PC-3 (cell line): Measurements from ENCODE around the gene TAF9B. TPM values are rescaled to one million over a fixed set of nuclear protein-coding genes. Genes with fewer than 3 reads are reported as not detected.
A peak's percentile ranks its signal among the peaks of the same experiment; 100 is the strongest.
"Not testable (repeated sequence)": the region's sequence is repeated elsewhere in the genome, so short reads cannot be mapped to it uniquely, and the experiment has no call there.

Experiments used
- ATAC-seq: fragments of 200-7000 bp; cut with Tn5 transposase; 2 replicates; pipeline ENCODE4 v1.9.1; 2020; ENCODE audit warnings: mild to moderate bottlenecking, moderate library complexity
- BruUV-seq: library from RNA; stranded (reverse); fragments of 400-500 nt; replicated peaks from 2 replicates; lab custom pipeline; 2021; lab: Mats Ljungman, UMichigan
- CTCF ChIA-PET: fragments of 300-600 bp; sonication (Branson Sonifier 250); formaldehyde crosslinking; loops from one replicate; lab custom pipeline; 2022; ENCODE audit warnings: antibody characterized with exemption; lab: Charles Lee
- POLR2A ChIA-PET: fragments of 300-600 bp; sonication (Branson Sonifier 250); formaldehyde crosslinking; loops from one replicate; lab custom pipeline; 2022; ENCODE audit warnings: antibody characterized with exemption; ENCODE audit not compliant: unreplicated experiment; lab: Charles Lee
- DNase-seq: peaks from one replicate; pipeline ENCODE4 v3.0.0-alpha.2; 2015
- H2AFZ ChIP-seq: fragments of 300-600 bp; sonication (generic); 2 replicates; pipeline ENCODE4 v1.6.0; 2016; ENCODE audit warnings: antibody characterized with exemption, low read length
- H3F3A ChIP-seq: fragments of 300-600 bp; sonication (generic); one replicate; pipeline ENCODE4 v1.6.0; 2017; ENCODE audit warnings: antibody characterized with exemption, low read length, control low read depth, mild to moderate bottlenecking; ENCODE audit not compliant: unreplicated experiment
- H3K27ac ChIP-seq: fragments of 300-600 bp; sonication (generic); 2 replicates; pipeline ENCODE4 v1.5.1; 2016; ENCODE audit warnings: mild to moderate bottlenecking, low read length
- H3K27me3 ChIP-seq: fragments of 300-600 bp; sonication (generic); 2 replicates; pipeline ENCODE4 v1.6.1; 2016; ENCODE audit warnings: low read length, mixed read lengths
- H3K36me3 ChIP-seq: fragments of 300-600 bp; sonication (generic); 2 replicates; pipeline ENCODE4 v1.6.1; 2016; ENCODE audit warnings: low read depth, mixed run types, low read length, mixed read lengths
- H3K4me1 ChIP-seq: fragments of 300-600 bp; sonication (generic); 2 replicates; pipeline ENCODE4 v1.5.1; 2016; ENCODE audit warnings: low read length; ENCODE audit not compliant: insufficient read depth
- H3K4me2 ChIP-seq: fragments of 300-600 bp; sonication (generic); 2 replicates; pipeline ENCODE4 v1.6.0; 2016; ENCODE audit warnings: low read length
- H3K4me3 ChIP-seq: fragments of 300-600 bp; sonication (generic); 2 replicates; pipeline ENCODE4 v1.5.1; 2016; ENCODE audit warnings: mild to moderate bottlenecking, low read length, mixed read lengths
- H3K79me2 ChIP-seq: fragments of 300-600 bp; sonication (generic); 2 replicates; pipeline ENCODE4 v1.6.1; 2017; ENCODE audit warnings: low read length, mixed read lengths
- H3K9ac ChIP-seq: fragments of 300-600 bp; sonication (generic); 2 replicates; pipeline ENCODE4 v1.6.0; 2016; ENCODE audit warnings: mild to moderate bottlenecking, low read length
- H3K9me2 ChIP-seq: fragments of 300-600 bp; sonication (generic); replicated peaks from 2 replicates; pipeline ENCODE4 v1.6.1; 2016; ENCODE audit warnings: mixed run types, low read length, mixed read lengths
- H3K9me3 ChIP-seq: fragments of 300-600 bp; sonication (generic); 2 replicates; pipeline ENCODE4 v1.6.1; 2016; ENCODE audit warnings: low read length, mixed read lengths
- H4K20me1 ChIP-seq: fragments of 300-600 bp; sonication (generic); 2 replicates; pipeline ENCODE4 v1.6.1; 2016; ENCODE audit warnings: low read length, mixed read lengths
- EZH2 ChIP-seq: fragments of 300-600 bp; sonication (generic); IDR thresholded peaks from one replicate; pipeline ENCODE4 v1.6.1; 2017; ENCODE audit warnings: antibody characterized with exemption, mild to moderate bottlenecking, low read length; ENCODE audit not compliant: unreplicated experiment
- EZH2phosphoT487 ChIP-seq: fragments of 300-600 bp; sonication (generic); IDR thresholded peaks from 2 replicates; pipeline ENCODE4 v1.6.1; 2018; ENCODE audit warnings: mild to moderate bottlenecking, antibody characterized with exemption, low read length, borderline replicate concordance
- intact Hi-C: fragments of 100-400 bp; cut with micrococcal nuclease; formaldehyde crosslinking; loops from 2 replicates; pipeline ENCODE4 v1.9.0; 2023
- total RNA-seq: library from RNA; depleted of rRNA; stranded (reverse); fragments of >200 nt; gene quantifications from 2 replicates; pipeline ENCODE4 v1.2.3, GENCODE V29; 2014
- TF ChIP-seq, protein P1 (sequence below): fragments of 300-600 bp; sonication (generic); conservative IDR thresholded peaks from 2 replicates; pipeline ENCODE4 v1.5.1; 2017; ENCODE audit warnings: antibody characterized with exemption, low read depth, mild to moderate bottlenecking, low read length

The TAF9B gene
- total RNA-seq, 1 experiment from 2014 or later, result 26.1 TPM

DNA sequence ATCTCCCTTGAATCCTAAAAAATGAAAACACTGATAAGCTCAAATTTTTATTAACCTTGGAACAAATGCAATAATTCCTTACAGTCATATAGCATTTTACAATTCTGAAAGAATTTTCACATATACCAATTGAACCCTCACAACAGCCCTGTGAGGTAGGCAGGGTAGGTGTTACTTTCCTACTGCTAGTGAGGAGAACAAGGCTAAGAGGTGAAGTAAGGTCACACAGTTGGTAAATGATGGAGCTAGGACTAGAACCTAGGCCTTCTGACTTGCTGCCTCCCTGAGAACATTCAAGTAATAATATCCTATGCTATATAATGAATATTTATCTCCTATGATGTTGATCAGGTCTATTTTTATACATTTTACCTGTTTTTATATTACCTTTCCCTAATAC, 9.7 kb downstream of the TAF9B start:
- H3K4me2 ChIP-seq, result no peak overlapping the region
- no peak overlapping the region for H2AFZ ChIP-seq
- H3K4me1 ChIP-seq, result no peaks in the 10 kb centered on the region
- peaks cover 7% of the 10 kb centered on the region; the same call in 1 of the 2 replicates for H3K79me2 ChIP-seq
- peaks cover 47% of the 10 kb centered on the region for H3K36me3 ChIP-seq
- intact Hi-C loops, result no loop called here
- no peak overlapping the region for H3K27ac ChIP-seq
- H3K4me3 ChIP-seq, result no peak overlapping the region
- H3K9me2 ChIP-seq, result no peaks in the 10 kb centered on the region
- ChIA-PET CTCF (no interaction called here), POLR2A (no interaction called here)
- no peak for ATAC-seq
- H3K27me3 ChIP-seq, result no peaks in the 10 kb centered on the region
- no peak overlapping the region for H3K9ac ChIP-seq
- H4K20me1 ChIP-seq, result peaks cover 25% of the 10 kb centered on the region
- no TSS peak for BruUV-seq
- TF ChIP-seq EZH2phosphoT487 (no peak), EZH2 (no peak)
- TF ChIP-seq, protein P1, sequence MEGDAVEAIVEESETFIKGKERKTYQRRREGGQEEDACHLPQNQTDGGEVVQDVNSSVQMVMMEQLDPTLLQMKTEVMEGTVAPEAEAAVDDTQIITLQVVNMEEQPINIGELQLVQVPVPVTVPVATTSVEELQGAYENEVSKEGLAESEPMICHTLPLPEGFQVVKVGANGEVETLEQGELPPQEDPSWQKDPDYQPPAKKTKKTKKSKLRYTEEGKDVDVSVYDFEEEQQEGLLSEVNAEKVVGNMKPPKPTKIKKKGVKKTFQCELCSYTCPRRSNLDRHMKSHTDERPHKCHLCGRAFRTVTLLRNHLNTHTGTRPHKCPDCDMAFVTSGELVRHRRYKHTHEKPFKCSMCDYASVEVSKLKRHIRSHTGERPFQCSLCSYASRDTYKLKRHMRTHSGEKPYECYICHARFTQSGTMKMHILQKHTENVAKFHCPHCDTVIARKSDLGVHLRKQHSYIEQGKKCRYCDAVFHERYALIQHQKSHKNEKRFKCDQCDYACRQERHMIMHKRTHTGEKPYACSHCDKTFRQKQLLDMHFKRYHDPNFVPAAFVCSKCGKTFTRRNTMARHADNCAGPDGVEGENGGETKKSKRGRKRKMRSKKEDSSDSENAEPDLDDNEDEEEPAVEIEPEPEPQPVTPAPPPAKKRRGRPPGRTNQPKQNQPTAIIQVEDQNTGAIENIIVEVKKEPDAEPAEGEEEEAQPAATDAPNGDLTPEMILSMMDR, result no peak
- H3K9me3 ChIP-seq, result no peaks in the 10 kb centered on the region
- DNase-seq, result no peak
- peaks cover 17% of the 10 kb centered on the region for H3F3A ChIP-seq

DNA sequence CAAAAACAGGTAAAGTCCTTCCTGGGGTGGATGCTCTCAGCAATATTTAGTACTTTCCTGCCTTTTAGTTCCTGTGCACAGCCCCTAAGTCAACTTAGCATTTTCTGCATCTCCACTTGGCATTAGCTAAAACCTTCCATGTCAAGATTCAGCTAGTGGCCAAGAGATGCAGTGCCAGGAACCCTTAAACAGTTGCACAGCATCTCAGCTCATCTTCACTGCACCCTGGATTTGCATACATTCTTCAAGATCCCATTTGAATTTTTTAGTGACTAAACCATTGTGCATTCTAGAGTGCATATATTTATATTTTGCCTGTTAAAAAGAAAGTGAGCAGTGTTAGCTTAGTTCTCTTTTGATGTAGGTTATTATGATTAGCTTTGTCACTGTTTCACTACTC, 13.7 kb downstream of the TAF9B start:
- H3F3A ChIP-seq, result peaks cover 28% of the 10 kb centered on the region
- POLR2A ChIA-PET, H3K9me3 ChIP-seq, H3K9me2 ChIP-seq, H3K9ac ChIP-seq, CTCF ChIA-PET, H3K4me2 ChIP-seq, ATAC-seq, H3K4me3 ChIP-seq, DNase-seq, H3K27me3 ChIP-seq, H2AFZ ChIP-seq, H3K27ac ChIP-seq, intact Hi-C loops: not testable (repeated sequence)
- peaks cover 29% of the 10 kb centered on the region for H3K79me2 ChIP-seq
- H3K4me1 ChIP-seq, result peaks cover 21% of the 10 kb centered on the region
- TSS peak; percentile 25 for BruUV-seq
- peaks cover 75% of the 10 kb centered on the region for H3K36me3 ChIP-seq
- H4K20me1 ChIP-seq, result peaks cover 58% of the 10 kb centered on the region

DNA sequence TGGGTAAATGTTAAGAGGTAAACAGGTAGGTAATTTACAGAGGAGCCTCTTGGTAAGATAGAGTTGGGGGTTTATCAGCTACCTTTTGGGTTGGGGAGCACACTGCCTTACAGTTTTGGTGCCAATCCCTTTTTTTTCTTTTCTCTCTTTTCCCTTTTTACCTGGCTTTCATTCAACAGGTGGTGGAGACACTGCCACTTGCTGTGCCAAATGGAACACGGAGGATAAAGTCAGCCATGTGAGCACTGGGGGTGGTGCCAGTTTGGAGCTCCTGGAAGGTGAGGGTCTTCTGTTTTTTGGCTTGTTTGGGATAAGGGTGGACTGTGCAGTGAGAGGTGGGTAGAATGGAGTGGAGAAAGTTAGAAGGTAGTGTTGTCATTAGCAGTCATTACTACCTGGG, 14.3 kb downstream of the TAF9B start:
- H3K4me2 ChIP-seq, result no peak overlapping the region
- no TSS peak for BruUV-seq
- DNase-seq (no peak), ATAC-seq (no peak)
- H3K27me3 ChIP-seq, result no peaks in the 10 kb centered on the region
- H3K4me1 ChIP-seq, result peaks cover 21% of the 10 kb centered on the region
- no peak overlapping the region for H3K9ac ChIP-seq
- no peaks in the 10 kb centered on the region for H3K9me3 ChIP-seq
- intact Hi-C loops, result no loop called here
- peaks cover 79% of the 10 kb centered on the region for H3K36me3 ChIP-seq
- H3K79me2 ChIP-seq, result peaks cover 33% of the 10 kb centered on the region
- ChIA-PET CTCF (no interaction called here), POLR2A (no interaction called here)
- no peak overlapping the region for H3K4me3 ChIP-seq
- peaks cover 62% of the 10 kb centered on the region for H4K20me1 ChIP-seq
- H3K9me2 ChIP-seq, result no peaks in the 10 kb centered on the region
- no peak overlapping the region for H2AFZ ChIP-seq
- no peak overlapping the region for H3K27ac ChIP-seq
- no peak for TF ChIP-seq EZH2
- H3F3A ChIP-seq, result peaks cover 22% of the 10 kb centered on the region

DNA sequence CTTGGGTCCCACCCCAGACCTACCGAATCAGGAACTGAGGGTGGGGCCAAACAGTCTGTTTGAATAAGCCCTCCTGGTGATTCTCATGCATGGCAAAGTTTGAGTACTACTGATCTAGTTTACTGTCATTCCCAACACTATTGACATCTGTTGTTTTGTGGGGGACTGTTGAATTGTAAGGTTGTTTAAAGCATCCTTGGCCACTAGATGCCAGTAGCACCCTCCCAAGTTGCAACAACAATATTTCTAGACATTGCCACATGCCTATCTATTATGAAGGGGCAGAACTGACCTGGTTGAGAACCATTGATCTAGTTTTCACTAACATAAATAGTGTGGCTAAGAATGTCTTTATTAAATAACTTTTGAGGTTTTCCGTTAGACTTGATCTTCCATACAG, 15.1 kb downstream of the TAF9B start:
- H3K36me3 ChIP-seq, result peaks cover 75% of the 10 kb centered on the region
- H3K79me2 ChIP-seq, result peaks cover 42% of the 10 kb centered on the region
- DNase-seq (no peak), ATAC-seq (no peak)
- no peaks in the 10 kb centered on the region for H3K9me2 ChIP-seq
- ChIA-PET POLR2A (no interaction called here), CTCF (no interaction called here)
- H3K9me3 ChIP-seq, result no peaks in the 10 kb centered on the region
- H3K27ac ChIP-seq, result peak overlapping the region; percentile 30; the same call in 1 of the 2 replicates
- no peak overlapping the region for H3K9ac ChIP-seq
- intact Hi-C loops, result loop anchor here (5.0 kb wide), 1 partner anchor 253 kb away; no protein-coding TSS in a partner anchor
- no peaks in the 10 kb centered on the region for H3K27me3 ChIP-seq
- peaks cover 21% of the 10 kb centered on the region for H3K4me1 ChIP-seq
- H4K20me1 ChIP-seq, result peaks cover 71% of the 10 kb centered on the region
- BruUV-seq, result no TSS peak
- H3K4me2 ChIP-seq, result no peak overlapping the region
- H3F3A ChIP-seq, result peaks cover 22% of the 10 kb centered on the region
- no peak overlapping the region for H3K4me3 ChIP-seq
- no peak overlapping the region for H2AFZ ChIP-seq
- TF ChIP-seq, protein P1, result peak; percentile 44
- TF ChIP-seq EZH2phosphoT487 (no peak), EZH2 (no peak)
